GM12878 (cell line): Measurements from ENCODE around the gene URAD. TPM values are rescaled to one million over a fixed set of nuclear protein-coding genes. Genes with fewer than 3 reads are reported as not detected.

Source experiments
- ATAC-seq: fragments of 200-7000 bp; cut with Tn5 transposase; 3 replicates; pipeline ENCODE4 v1.9.1; 2020; ENCODE audit warnings: mild to moderate bottlenecking, moderate library complexity
- BruUV-seq: library from RNA; stranded (reverse); fragments of 400-500 nt; replicated peaks from 2 replicates; lab custom pipeline; 2021; lab: Mats Ljungman, UMichigan
- CTCF ChIA-PET: fragments of 300-600 bp; sonication (Branson Sonifier 250); formaldehyde crosslinking; extraction: SDS; loops from one replicate; lab custom pipeline; 2021; ENCODE audit warnings: inconsistent platforms; lab: Yijun Ruan, JAX
- POLR2A ChIA-PET: fragments of 350-600 bp; formaldehyde crosslinking; extraction: SDS; loops from one replicate; lab custom pipeline; 2021; ENCODE audit warnings: inconsistent platforms; lab: Charles Lee
- RAD21 ChIA-PET: fragments of 300-600 bp; sonication (Branson Sonifier 250); formaldehyde crosslinking; loops from one replicate; lab custom pipeline; 2023; ENCODE audit warnings: antibody characterized with exemption; ENCODE audit not compliant: unreplicated experiment; lab: Charles Lee
- SMC1A ChIA-PET: fragments of 300-600 bp; sonication (Branson Sonifier 250); formaldehyde crosslinking; loops from one replicate; lab custom pipeline; 2023; ENCODE audit not compliant: unreplicated experiment, uncharacterized antibody; lab: Charles Lee
- DNase-seq: peaks from one replicate; pipeline ENCODE4 v3.0.0-alpha.2; 2011; ENCODE audit warnings: low read depth, low spot score
- FAIRE-seq: peaks from 3 replicates; lab custom pipeline; 2011; peaks lifted over from hg19 to GRCh38; lab: Jason Lieb, UNC
- H2AFZ ChIP-seq: 2 replicates; pipeline ENCODE4 v1.6.0; 2011; ENCODE audit warnings: low read depth, low read length, control low read depth; ENCODE audit not compliant: control insufficient read depth
- H3K27ac ChIP-seq: 2 replicates; pipeline ENCODE4 v1.5.1; 2011; ENCODE audit warnings: control low read depth; ENCODE audit not compliant: control insufficient read depth, insufficient read depth
- H3K27me3 ChIP-seq, 2 experiments: replicated peaks in 1 of 2; 2 replicates each; pipeline versions ENCODE4 v1.6.0 to v1.6.1; 2011; ENCODE audit warnings: low read length in 1 of 2; ENCODE audit not compliant: control insufficient read depth in 2 of 2, insufficient read depth in 2 of 2
- H3K36me3 ChIP-seq, 2 experiments: 2 replicates each; pipeline ENCODE4 v1.5.1; 2011; ENCODE audit warnings: low read length in 1 of 2; ENCODE audit not compliant: control insufficient read depth in 2 of 2, insufficient read depth in 2 of 2
- H3K4me1 ChIP-seq: 2 replicates; pipeline ENCODE4 v1.6.1; 2011; ENCODE audit warnings: mild to moderate bottlenecking, low read length, moderate library complexity, mixed read lengths; ENCODE audit not compliant: control insufficient read depth, insufficient read depth
- H3K4me2 ChIP-seq: 2 replicates; pipeline ENCODE4 v1.6.0; 2011; ENCODE audit warnings: control low read depth; ENCODE audit not compliant: control insufficient read depth, insufficient read depth
- H3K4me3 ChIP-seq: fragments of 200-600 bp; sonication (generic); 2 replicates; pipeline ENCODE4 v1.5.1; 2016
- H3K79me2 ChIP-seq: 2 replicates; pipeline ENCODE4 v1.6.0; 2011; ENCODE audit warnings: low read length; ENCODE audit not compliant: control insufficient read depth, insufficient read depth
- H3K9ac ChIP-seq: 2 replicates; pipeline ENCODE4 v1.8.0; 2011; ENCODE audit warnings: low read length, control low read depth, mixed read lengths; ENCODE audit not compliant: control insufficient read depth, insufficient read depth
- H3K9me3 ChIP-seq: replicated peaks from 3 replicates; pipeline ENCODE4 v1.5.1; 2011; ENCODE audit warnings: mild to moderate bottlenecking, low read length; ENCODE audit not compliant: control insufficient read depth, insufficient read depth
- H4K20me1 ChIP-seq: 2 replicates; pipeline ENCODE4 v1.6.0; 2011; ENCODE audit not compliant: control insufficient read depth, insufficient read depth
- BCLAF1 ChIP-seq: fragments of 450-650 bp; IDR thresholded peaks from 2 replicates; pipeline ENCODE4 v1.6.1; 2017; ENCODE audit warnings: antibody characterized with exemption, mild to moderate bottlenecking, moderate library complexity
- DPF2 ChIP-seq: fragments of 450-650 bp; IDR thresholded peaks from 2 replicates; pipeline ENCODE4 v1.6.1; 2017; ENCODE audit warnings: mild to moderate bottlenecking
- EP300 ChIP-seq, 2 experiments: fragments of 150-350 bp in 1 of 2; IDR thresholded peaks; 2 replicates each; pipeline ENCODE4 v1.6.1; 2011 to 2012; ENCODE audit warnings: low read depth in 2 of 2, low read length in 2 of 2, borderline replicate concordance in 1 of 2, improper control_type of control experiment in 1 of 2, inconsistent platforms in 1 of 2; ENCODE audit not compliant: control insufficient read depth in 1 of 2
- POLR2AphosphoS5 ChIP-seq: IDR thresholded peaks from 2 replicates; pipeline ENCODE4 v1.6.1; 2011; ENCODE audit warnings: mild to moderate bottlenecking, low read length, inconsistent platforms
- RUNX3 ChIP-seq: IDR thresholded peaks from 2 replicates; pipeline ENCODE4 v1.6.1; 2012; ENCODE audit warnings: low read length, inconsistent platforms
- SIX5 ChIP-seq: IDR thresholded peaks from 2 replicates; pipeline ENCODE4 v1.6.1; 2011; ENCODE audit warnings: mild to moderate bottlenecking, low read depth, low read length, moderate library complexity; ENCODE audit not compliant: severe bottlenecking
- TCF3 ChIP-seq: IDR thresholded peaks from 2 replicates; pipeline ENCODE4 v1.6.1; 2012; ENCODE audit warnings: low read depth, mild to moderate bottlenecking, low read length, borderline replicate concordance; ENCODE audit not compliant: insufficient read depth
- USF2 ChIP-seq: IDR thresholded peaks from 2 replicates; pipeline ENCODE4 v1.6.1; 2011; ENCODE audit warnings: low read depth, low read length, improper control_type of control experiment, borderline replicate concordance
- YY1 ChIP-seq: IDR thresholded peaks from 2 replicates; pipeline ENCODE4 v1.6.1; 2011; ENCODE audit warnings: low read depth, mild to moderate bottlenecking, low read length
- ZNF24 ChIP-seq: fragments of 450-650 bp; IDR thresholded peaks from 2 replicates; pipeline ENCODE4 v1.6.1; 2017; ENCODE audit warnings: antibody characterized with exemption, mild to moderate bottlenecking
- WGBS: methylation state at CpG from one replicate; pipeline ENCODE4 v1.1.6; 2016; ENCODE audit warnings: low lambda C conversion rate; ENCODE audit not compliant: insufficient replicate concordance, insufficient coverage; ENCODE audit errors: missing lambda C conversion rate; 5-methylcytosine and 5-hydroxymethylcytosine counted together
- in situ Hi-C: fragments of 300-500 bp; cut with MboI; formaldehyde crosslinking; loops from 9 replicates; pipeline ENCODE4 v1.14.3; 2018; ENCODE audit warnings: mixed read lengths
- intact Hi-C: fragments of 100-400 bp; cut with micrococcal nuclease; formaldehyde crosslinking; loops from one replicate; pipeline ENCODE4 v1.14.2; 2022; ENCODE audit not compliant: unreplicated experiment
- polyA plus RNA-seq, 11 experiments: library from polyadenylated mRNA; depleted of rRNA in 4 of 11; unstranded in 6 of 11; stranded (reverse) in 5 of 11; fragments of >200 nt; fragmentation: Nextera tagmentation in 4 of 11; fragmentation: Illumina TruSeq in 1 of 11; extraction: Ambion mirVana in 4 of 11; extraction: Trizol in 1 of 11; gene quantifications; 1 replicate in 1 of 11; 2 replicates in 10 of 11; pipeline versions ENCODE4 v1.2.1 to v1.2.3, GENCODE V29; 2011 to 2016; ENCODE audit warnings: inconsistent platforms in 2 of 11, missing spikeins in 2 of 11, low read depth in 1 of 11
- total RNA-seq, 4 experiments: library from RNA; depleted of rRNA in 3 of 4; stranded (reverse); fragments of >200 nt in 3 of 4; fragmentation: Illumina TruSeq in 1 of 4; extraction: Trizol in 1 of 4; gene quantifications; 2 replicates each; pipeline versions ENCODE4 v1.2.1 to v1.2.3, GENCODE V29; 2013 to 2021

The URAD gene
- total and polyA plus RNA-seq, 10 of the 15 experiments (the other 5 are each of a cell fraction or from before 2014, with no cell fraction given) = not detected

DNA sequence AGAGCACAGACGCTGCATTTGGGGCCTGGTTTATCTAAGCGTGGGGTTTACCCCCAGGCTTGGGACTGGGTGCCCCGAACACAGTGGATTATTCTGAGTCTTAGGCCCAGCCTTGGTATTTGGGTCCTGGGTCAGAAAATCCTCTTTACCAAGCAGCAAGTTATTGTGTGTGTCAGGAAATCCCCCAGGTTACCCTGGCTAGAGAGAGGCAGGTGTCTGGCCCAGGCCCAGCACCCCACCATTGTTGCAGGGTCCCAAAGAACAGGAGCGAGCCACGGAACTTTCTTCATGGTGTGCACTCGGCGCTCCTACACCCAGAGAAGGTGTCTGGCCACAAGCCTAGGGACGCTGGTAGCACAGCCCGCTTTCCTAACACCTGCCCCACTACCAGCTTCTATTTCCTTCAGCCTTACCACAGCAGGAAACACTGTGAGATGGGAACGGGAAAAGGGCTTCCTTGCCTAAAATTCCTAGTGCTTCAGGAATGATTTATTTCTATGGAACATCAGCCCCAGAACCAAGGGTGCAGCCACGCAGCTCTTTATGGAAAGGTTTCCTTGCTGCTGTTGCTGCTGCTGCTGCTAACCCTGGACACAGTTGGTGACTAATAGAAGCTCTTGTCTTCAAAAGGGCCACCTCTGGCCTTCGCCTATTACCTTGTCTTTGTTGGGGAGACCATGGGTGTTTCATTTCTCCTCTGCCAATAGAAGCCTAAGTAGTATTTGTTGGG, 12.0 kb downstream of the URAD start:
- Histone ChIP-seq H3K27me3 (peaks cover 27 to 45% of the 10 kb centered on the region in 2 experiments), H3K27ac (no peak overlapping the region), H4K20me1 (no peaks in the 10 kb centered on the region), H3K9ac (no peak overlapping the region), H3K4me1 (no peaks in the 10 kb centered on the region), H3K9me3 (no peaks in the 10 kb centered on the region), H3K4me3 (no peak overlapping the region), H2AFZ (no peak overlapping the region), H3K4me2 (no peak overlapping the region), H3K79me2 (no peaks in the 10 kb centered on the region), H3K36me3 (no peaks in the 10 kb centered on the region)
- WGBS = 35% methylated on average over 12 of the region's 12 CpGs
- FAIRE-seq (no peak), ATAC-seq (no peak), DNase-seq (no peak)
- CTCF ChIA-PET = interaction anchor here (0.8 to 1.3 kb wide), 3 partner anchors 8 to 148 kb away, joined by 3 to 7 read pairs (median 5); no protein-coding TSS in a partner anchor
- no peak for TF ChIP-seq RUNX3
- no peak for TF ChIP-seq YY1
- no peak for TF ChIP-seq POLR2AphosphoS5
- TF ChIP-seq TCF3 = no peak
- no peak for TF ChIP-seq USF2
- no peak for TF ChIP-seq EP300 (IDR thresholded peaks at IDR 0.05; ENCODE audit: borderline replicate concordance in 1 of 2, control insufficient read depth in 1 of 2, low read depth in 2 of 2, low read length in 2 of 2)
- no peak for TF ChIP-seq BCLAF1
- TF ChIP-seq ZNF24 = no peak
- TF ChIP-seq SIX5 = no peak
- TF ChIP-seq DPF2 = no peak
- RAD21 ChIA-PET = interaction anchor here (1.3 kb wide), 1 partner anchor 8 kb away, joined by 3 read pairs; no protein-coding TSS in a partner anchor
- intact Hi-C loops (no loop called here), in situ Hi-C loops (no loop called here)
- no TSS peak for BruUV-seq
- SMC1A ChIA-PET = interaction anchor here (0.9 kb wide), 1 partner anchor 268 kb away, joined by 3 read pairs; no protein-coding TSS in a partner anchor
- POLR2A ChIA-PET = interaction anchor here (0.9 kb wide), 1 partner anchor 146 kb away, joined by 4 read pairs; no protein-coding TSS in a partner anchor
